GM10248 (cell line): ENCODE data around the gene GALNTL6.

ENCODE experiments used
- CTCF ChIA-PET: fragments of 300-600 bp; sonication (Branson Sonifier 250); formaldehyde crosslinking; extraction: SDS; loops from one replicate; lab custom pipeline; 2021; ENCODE audit warnings: antibody characterized with exemption; lab: Yijun Ruan, JAX
- POLR2A ChIA-PET: fragments of 350-650 bp; sonication (Branson Sonifier 250); formaldehyde crosslinking; extraction: SDS; loops from one replicate; lab custom pipeline; 2020; ENCODE audit warnings: antibody characterized with exemption; lab: Yijun Ruan, JAX
- DNase-seq: peaks from one replicate; pipeline ENCODE4 v3.0.0; 2012; ENCODE audit errors: extremely low spot score
- CTCF ChIP-seq: IDR thresholded peaks from 2 replicates; pipeline ENCODE4 v1.5.1; 2012; ENCODE audit warnings: mild to moderate bottlenecking, low read depth; ENCODE audit errors: extremely low read depth, missing control alignments, control extremely low read depth

The GALNTL6 gene

DNA sequence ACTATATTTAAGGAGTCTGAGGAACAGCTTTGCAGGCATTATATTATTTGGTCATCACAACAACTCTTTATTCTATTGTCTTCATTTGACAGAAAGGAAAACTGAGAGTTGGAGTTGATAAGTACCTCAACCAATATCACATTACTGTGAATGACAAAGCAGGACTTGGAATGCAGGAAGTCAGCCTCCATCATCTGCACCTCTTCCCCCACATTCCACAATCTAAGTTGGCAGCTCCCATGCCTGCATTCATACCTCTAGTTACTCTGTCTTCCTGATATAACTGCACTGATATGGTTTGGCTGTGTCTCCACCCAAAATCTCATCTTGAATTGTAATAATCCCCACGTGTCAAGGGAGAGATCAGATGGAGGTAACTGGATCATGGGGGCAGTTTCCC lies 356.7 kb downstream of the GALNTL6 start:
- ChIA-PET CTCF (no interaction called here), POLR2A (no interaction called here)
- no peak for TF ChIP-seq CTCF
- DNase-seq, result no peak

- POLR2A ChIA-PET, result no interaction called here
Measured at GRCh38 chr4:172173206-172173605, 360.0 kb downstream of the GALNTL6 start.

GRCh38 chr4:172177382-172177781 lies 364.2 kb downstream of the GALNTL6 start:
- CTCF ChIA-PET, result no interaction called here
- POLR2A ChIA-PET, result no interaction called here
- no peak for DNase-seq
- TF ChIP-seq CTCF, result no peak

More at GRCh38 chr4:172173206-172173605, 360.0 kb downstream of the GALNTL6 start:
- no peak for TF ChIP-seq CTCF
- no peak for DNase-seq
- CTCF ChIA-PET, result interaction anchor here (0.9 to 1.1 kb wide), 2 partner anchors 38 to 55 kb away, joined by 3 read pairs; no protein-coding TSS in a partner anchor

DNA sequence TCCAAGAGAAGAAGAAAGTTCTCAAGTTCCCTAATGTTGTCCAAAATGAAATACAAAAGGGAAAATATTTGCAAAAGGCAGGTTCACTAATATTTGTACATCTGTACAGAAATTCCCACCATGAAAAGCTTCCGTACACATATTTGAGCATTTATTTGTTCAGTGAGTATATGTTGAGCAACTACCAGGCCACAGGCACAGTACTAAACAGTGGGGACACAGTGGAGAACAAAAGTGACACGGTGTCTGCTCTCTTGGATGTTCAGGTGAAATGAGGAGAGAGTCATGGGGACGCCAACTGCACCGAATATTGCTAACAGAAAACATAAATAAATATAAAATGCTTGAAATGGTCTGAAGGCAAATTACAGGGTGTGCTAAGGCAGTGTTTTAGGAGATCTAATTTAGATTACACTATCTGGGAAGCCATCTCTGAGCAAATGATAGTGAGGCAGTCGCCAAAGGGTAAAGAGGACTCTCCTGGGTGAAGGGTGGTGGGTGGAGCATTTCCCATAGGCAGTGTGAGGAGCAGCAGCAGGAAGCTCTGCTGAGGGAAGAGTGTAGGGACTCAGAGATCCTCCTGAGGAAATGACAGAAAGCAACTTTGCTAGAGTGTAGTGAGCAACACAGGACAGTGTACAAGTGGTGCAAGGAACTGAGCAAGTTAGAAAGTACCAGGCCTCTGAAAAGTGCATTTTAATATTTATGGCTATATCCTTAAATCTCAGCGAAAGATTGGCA lies 375.2 kb downstream of the GALNTL6 start:
- CTCF ChIA-PET, result interaction anchor here (0.9 kb wide), 1 partner anchor 12 kb away, joined by 3 read pairs; no protein-coding TSS in a partner anchor
- TF ChIP-seq CTCF, result no peak
- POLR2A ChIA-PET, result no interaction called here
- no peak for DNase-seq

GRCh38 chr4:172202480-172203076 lies 389.4 kb downstream of the GALNTL6 start:
- TF ChIP-seq CTCF, result peak; percentile 48
- peak; percentile 17 for DNase-seq
- CTCF ChIA-PET, result interaction anchor here (0.7 to 1.0 kb wide), 2 partner anchors 356 to 1212 kb away, joined by 3 to 4 read pairs; no protein-coding TSS in a partner anchor
- POLR2A ChIA-PET, result no interaction called here

- DNase-seq, result no peak
- ChIA-PET POLR2A (no interaction called here), CTCF (no interaction called here)
- TF ChIP-seq CTCF, result no peak
Measured at GRCh38 chr4:172207258-172207657, 394.1 kb downstream of the GALNTL6 start.
